ENCODE measurements around the gene NR4A2.

The NR4A2 gene

GRCh38 chr2:156339865-156340264 is 7.3 kb upstream of the NR4A2 start:
- DNase-seq, result no peak

DNA sequence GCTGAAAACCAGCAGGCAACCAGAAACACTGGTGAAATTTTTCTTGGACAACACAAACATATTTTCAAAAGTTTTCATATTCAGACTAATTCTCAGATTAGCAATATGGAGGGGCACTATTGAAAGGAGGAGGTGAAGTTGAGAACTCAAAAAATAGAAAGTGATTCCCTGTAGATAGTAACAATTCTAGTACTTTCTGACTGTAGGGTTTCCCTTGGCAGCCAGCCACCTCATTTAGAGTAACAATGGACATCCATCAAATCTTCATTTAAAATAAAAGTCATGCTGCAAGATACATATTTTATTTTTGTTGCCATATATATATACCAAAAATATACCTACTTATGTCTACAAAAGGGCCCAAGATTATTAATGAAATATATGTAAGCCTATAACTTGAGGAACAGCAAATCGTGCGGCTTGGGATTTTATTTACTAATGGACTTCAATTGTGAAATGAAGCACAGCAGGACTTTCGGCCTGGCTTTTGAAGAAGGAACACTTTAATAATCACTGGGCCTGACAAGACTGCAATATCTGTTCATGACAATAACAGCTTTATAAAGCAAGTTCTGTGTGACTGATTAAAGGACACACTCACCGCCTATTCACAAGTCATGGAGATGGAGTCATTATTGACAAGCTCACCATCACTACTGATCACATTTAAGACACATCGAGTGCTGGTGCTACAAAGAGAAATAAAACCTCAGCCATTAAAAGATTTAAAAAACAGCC is 6.8 kb upstream of the NR4A2 start:
- no peak for DNase-seq

DNA sequence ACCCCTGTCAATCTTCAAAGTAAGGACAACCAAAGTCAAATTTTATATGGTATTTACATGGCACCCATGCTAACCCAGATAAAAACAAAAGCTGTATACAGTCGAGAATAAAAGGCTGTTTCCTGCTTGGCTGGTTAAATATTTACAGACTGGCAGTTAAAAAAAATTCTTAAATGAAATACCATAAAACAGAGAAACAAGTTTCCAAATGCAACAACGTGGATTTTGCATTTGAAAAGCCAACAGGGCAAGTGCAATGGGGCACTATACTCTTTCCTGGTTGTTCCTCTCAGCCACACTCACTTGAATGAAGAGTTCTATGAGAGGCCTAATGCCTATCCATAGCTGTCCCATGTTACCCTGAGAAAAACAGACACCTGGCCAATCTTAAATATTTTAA is 6.1 kb upstream of the NR4A2 start:
- no peak for DNase-seq

GRCh38 chr2:156334496-156335478 is 2.3 kb upstream of the NR4A2 start:
- DNase-seq, result peak; percentile 65

- DNase-seq, result peak; percentile 64
Observed at GRCh38 chr2:156333951-156334495, 1.5 kb upstream of the NR4A2 start.

DNA sequence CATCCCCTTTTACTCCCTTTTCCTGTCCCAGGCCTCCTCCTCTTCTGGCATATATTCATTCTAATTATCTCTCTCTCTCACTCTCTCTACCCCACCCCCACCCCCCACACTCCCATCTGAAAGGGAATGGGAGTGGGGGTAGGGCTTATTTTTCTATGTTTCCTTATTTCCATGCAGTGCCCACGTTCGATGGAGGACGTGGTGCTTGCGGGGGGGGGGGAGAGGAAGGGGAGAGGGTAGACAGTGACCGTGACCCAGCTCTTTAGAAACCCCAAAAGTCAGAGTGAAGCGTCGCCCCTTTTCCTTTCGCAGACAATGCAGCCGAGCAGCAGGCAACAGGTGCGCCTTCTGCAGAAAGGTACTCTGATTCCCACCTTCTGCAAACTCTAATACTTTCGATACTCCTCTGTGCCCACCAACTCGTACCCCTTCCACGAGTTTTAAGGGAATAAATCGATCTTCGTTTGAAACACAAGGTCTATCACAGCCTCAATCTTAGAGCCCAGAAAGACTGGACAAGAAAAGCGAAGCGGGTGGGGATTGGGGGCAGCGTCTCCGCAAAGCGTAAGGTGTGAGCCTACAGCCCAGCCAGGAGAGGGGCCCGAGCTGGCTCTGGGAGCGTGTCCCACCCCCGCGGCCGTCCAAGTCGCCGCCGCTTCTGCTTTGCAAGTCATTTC is 891 bp upstream of the NR4A2 start:
- peak; percentile 14 for DNase-seq

GRCh38 chr2:156332284-156332533 is 312 bp downstream of the NR4A2 start:
- DNase-seq, result no peak

GRCh38 chr2:156331572-156332283 is 793 bp downstream of the NR4A2 start:
- DNase-seq, result peak; percentile 6

GRCh38 chr2:156329927-156330726 is 2.4 kb downstream of the NR4A2 start:
- DNase-seq, result no peak

DNA sequence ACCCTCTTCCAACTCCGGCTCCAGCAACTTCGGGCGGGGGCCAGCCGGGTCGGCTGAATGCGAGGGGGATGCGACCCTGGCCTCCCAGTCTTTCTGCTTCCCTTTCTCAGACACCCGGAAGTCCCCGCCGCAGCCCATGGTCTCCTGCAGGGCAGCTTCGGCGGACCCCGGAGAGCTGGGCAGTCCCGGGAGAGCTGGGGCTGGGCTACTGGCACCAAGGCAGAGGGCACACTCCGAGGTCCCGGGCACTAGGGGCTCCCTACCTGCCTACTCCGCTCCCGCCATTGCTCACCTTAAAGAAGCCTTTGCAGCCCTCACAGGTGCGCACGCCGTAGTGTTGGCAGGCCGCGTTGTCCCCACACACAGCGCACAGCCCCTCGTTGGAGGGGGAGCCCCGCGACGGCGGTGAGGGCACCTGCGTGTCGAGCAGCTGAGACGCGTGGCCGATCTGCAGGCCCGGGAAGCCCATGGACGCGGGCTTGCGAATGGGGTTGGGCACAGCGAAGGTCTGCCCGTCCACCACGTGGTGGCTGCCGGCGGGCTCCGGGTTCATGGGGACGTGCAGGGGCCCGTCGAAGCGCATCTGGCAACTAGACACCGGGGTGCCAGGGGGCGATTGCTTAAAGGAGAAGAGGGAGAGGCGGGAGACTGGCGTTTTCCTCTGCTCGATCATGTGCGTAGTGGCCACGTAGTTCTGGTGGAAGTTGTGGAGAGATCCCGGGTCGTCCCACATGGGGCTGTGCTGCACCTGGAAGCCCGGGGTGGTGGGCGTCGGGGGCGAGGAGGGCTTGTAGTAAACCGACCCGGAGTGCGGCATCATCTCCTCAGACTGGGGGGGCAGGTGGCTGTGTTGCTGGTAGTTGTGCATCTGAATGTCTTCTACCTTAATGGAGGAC is 3.2 kb downstream of the NR4A2 start:
- no peak for DNase-seq

GRCh38 chr2:156327835-156328695 is 4.5 kb downstream of the NR4A2 start:
- DNase-seq, result no peak

DNA sequence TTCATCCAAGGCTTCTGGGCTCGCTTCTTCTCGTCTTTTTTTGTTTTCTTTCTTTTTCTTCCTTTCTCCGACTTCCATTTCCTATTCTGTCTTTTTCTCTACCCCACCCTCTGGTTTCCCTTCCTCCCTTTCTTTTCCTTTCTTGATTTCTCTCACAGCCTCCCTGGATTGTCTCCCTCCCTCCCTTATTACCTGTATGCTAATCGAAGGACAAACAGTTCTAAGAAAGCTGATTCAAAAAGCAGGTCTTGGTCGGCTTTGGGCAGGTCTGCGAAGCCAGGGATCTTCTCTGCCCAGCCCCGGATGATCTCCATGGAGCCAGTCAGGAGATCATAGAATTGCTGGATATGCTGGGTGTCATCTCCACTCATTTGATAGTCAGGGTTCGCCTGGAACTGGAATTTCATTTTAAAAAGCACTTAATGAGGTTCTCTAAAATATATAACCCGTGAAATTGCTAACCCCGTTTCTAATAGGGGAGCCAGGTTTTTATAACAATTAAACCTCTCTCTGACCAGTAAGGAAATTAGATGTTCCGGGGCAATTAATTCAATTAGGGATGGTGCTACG is 5.9 kb downstream of the NR4A2 start:
- no peak for DNase-seq

DNA sequence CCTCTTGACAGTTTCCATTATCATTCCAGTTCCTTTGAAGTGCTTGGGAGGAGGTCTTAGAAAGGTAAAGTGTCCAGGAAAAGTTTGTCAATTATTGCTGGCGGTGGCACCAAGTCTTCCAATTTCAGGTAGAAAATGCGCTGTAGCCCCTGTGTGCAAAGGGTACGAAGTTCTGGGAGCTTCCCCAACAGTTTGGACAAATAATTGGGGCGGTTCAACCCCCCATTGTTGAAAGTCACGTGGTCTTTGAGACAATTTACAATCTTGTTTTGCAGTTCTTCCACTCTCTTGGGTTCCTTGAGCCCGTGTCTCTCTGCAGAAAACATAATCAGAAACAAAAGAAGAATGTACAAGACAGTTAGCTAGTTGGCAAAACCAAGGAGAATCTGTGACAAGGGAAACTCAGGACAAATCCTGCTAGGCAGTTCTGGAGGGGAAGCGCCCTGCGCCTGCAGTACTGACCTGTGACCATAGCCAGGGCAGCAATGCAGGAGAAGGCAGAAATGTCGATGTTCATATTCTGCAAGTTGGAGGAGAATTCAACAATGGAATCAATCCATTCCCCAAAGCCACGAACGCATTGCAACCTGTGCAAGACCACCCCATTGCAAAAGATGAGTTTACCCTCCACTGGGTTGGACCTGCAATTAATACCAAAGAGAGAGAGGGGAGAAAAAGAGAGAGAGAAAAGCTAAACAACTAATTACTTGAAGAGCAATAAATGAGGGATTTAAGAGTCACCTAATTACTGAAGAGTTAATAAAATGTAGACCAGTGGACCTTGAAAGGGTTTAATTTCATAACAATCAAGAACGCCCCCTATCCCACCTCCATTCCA is 6.6 kb downstream of the NR4A2 start:
- DNase-seq, result no peak

- no peak for DNase-seq
Observed at GRCh38 chr2:156323754-156324153, 8.8 kb downstream of the NR4A2 start.

DNA sequence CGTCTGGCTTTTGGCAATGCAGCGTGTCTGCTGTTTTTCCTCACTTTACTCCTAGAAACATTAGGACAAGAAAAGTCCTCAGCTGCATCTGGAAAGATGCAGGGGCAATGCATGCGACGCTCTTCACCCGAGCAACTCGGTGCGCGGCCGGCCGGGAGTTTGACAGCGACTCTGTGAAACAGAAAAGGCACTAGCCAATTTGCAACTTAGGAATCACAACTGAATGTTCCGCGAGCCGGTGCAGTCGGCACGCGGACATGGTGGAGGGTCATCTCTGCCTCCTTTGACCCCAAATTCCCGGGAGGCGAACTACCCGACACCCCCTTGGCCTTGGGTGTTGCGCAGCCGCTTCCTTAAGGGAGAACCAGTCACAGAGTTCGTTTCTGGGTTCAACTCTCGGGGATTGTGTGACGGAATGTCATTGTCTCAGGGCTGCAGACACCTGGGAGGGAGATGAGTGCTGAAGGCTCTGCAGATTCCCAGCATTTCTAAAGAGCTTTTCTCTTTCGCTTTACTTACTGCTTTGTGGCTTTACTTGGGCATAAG is 9.8 kb downstream of the NR4A2 start:
- no peak for DNase-seq

GRCh38 chr2:156322051-156322685 is 10.4 kb downstream of the NR4A2 start:
- DNase-seq, result no peak

DNA sequence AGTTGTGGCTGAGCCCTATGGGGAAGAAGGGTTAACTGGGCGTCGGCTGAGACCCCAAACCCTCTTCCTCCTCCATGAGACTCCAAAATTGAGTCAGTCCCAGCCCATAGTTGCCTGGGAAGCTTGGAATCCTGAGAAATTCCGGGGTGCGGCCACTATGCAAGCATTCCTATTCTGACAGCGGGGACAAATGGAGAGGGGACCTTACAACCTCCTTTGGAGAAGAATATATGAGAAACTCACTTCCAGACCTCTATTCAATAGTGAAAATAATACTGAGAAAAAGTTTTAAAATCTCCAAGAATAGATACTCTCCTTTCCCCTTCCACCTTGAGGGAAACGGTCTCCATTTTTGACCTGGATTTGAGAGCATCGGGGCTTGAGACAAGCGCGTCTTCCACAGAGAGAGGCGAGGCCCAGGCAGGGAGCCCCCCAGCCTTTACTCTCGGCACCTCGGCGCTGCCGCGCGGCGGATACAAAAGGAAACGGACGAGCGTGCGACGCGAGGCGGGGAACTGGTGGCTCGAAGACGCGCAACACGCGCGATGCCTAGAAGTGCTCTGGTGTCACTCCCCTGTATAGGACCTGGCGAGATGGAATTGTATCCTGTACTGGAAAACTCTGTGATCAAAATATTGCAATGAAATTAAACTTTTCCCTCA is 11.1 kb downstream of the NR4A2 start:
- DNase-seq, result no peak

Measured in NCI-H1436 (cell line).